Adrenal gland (tissue), 12 donors: ENCODE data around the gene MAP4. TPM values are rescaled to one million over a fixed set of nuclear protein-coding genes. Genes with fewer than 3 reads are reported as not detected.

Source experiments
- DNase-seq, 7 donors: peaks; one replicate each; pipeline ENCODE4 v3.0.0-alpha.2; 2019 to 2020
- H3K27ac ChIP-seq, 5 donors: fragments of 200-600 bp; sonication (generic) in 4 of 5; 1 replicate in 3 of 5; 2 replicates in 2 of 5; pipeline versions ENCODE4 v1.5.1 to v1.8.0; 2016 to 2020; ENCODE audit warnings: mild to moderate bottlenecking in 1 of 5
- H3K27me3 ChIP-seq: fragments of 200-600 bp; 2 replicates; pipeline ENCODE4 v1.8.0; 2021
- H3K36me3 ChIP-seq, 2 donors: fragments of 200-600 bp; replicated peaks in 1 of 2; 1 replicate in 1 of 2; 2 replicates in 1 of 2; pipeline versions ENCODE4 v1.5.1 to v1.8.0; 2018 to 2022
- H3K4me1 ChIP-seq, 2 donors: fragments of 200-600 bp; replicated peaks in 1 of 2; 1 replicate in 1 of 2; 2 replicates in 1 of 2; pipeline versions ENCODE4 v1.5.1 to v1.8.0; 2018 to 2021
- H3K4me3 ChIP-seq, 4 donors: fragments of 200-600 bp; sonication (generic) in 3 of 4; one replicate each; pipeline ENCODE4 v1.5.1; 2016 to 2018
- H3K9me3 ChIP-seq, 3 donors: fragments of 200-600 bp; sonication (generic) in 1 of 3; replicated peaks in 1 of 3; 1 replicate in 2 of 3; 2 replicates in 1 of 3; pipeline versions ENCODE4 v1.5.1 to v1.8.0; 2016 to 2021
- POLR2A ChIP-seq, 2 donors: fragments of 450-650 bp; IDR thresholded peaks; one replicate each; pipeline ENCODE4 v1.6.1; 2017; ENCODE audit warnings: antibody characterized with exemption in 2 of 2, mild to moderate bottlenecking in 2 of 2, moderate library complexity in 1 of 2
- WGBS, 4 donors: extraction: QIAGEN DNeasy Blood & Tissue Kit in 2 of 4; methylation state at CpG; one replicate each; pipeline versions ENCODE4 v1.1.5 to v1.1.7; 2013 to 2017; 5-methylcytosine and 5-hydroxymethylcytosine counted together
- intact Hi-C, 2 donors: fragments of 100-400 bp; cut with DNase I; formaldehyde crosslinking; loops; one replicate each; pipeline versions ENCODE4 v1.14.1 to v1.15.0; 2022 to 2023
- polyA plus RNA-seq, 3 donors: library from polyadenylated mRNA; stranded (reverse); fragments of 200-250 nt in 2 of 3; fragments of 350-450 nt in 1 of 3; fragmentation: Illumina TruSeq in 1 of 3; extraction: RNeasy Lipid Tissue Mini Kit (QIAGEN cat#74804) in 1 of 3; gene quantifications; one replicate each; pipeline ENCODE4 v1.2.3, GENCODE V29; 2013 to 2014
- total RNA-seq, 9 donors: library from RNA; depleted of rRNA in 4 of 9; stranded (reverse); fragments of >200 nt in 4 of 9; fragments of 120-200 nt in 1 of 9; fragmentation: NEBNext Ultra II Directional in 1 of 9; extraction: Animal tissue kit (Norgen Biotek cat#: 25700) in 1 of 9; gene quantifications; one replicate each; pipeline versions ENCODE4 v1.1.0 to v1.2.4, GENCODE V29; 2013 to 2023
- TF ChIP-seq, protein P1 (sequence below), 6 experiments: fragments of 450-650 bp in 4 of 6; fragments of 200-600 bp in 2 of 6; sonication (generic) in 1 of 6; IDR thresholded peaks; 1 replicate in 5 of 6; 2 replicates in 1 of 6; pipeline versions ENCODE4 v1.5.1 to v1.8.0; 2016 to 2021; ENCODE audit warnings: antibody characterized with exemption in 6 of 6, mild to moderate bottlenecking in 2 of 6, moderate library complexity in 1 of 6
- donor health status: healthy with polysubstance abuse.
- donor health status: Bipolar disorder and iron deficiency.
- donor health status: DM: yes; HTN: yes; CAD: no.
- donor health status: DM: no; HTN: no; CAD: no.
- donor health status: DM: no; HTN: no; CAD: no.
- donor health status: DM: yes; HTN: yes; CAD: no.

Gene MAP4
- total and polyA plus RNA-seq, 12 donors, result 34.3 to 152 (median 75.7) TPM

GRCh38 chr3:47867451-47868044 is 148.7 kb downstream of the MAP4 start:
- 81 to 86% (median 85%) methylated on average over 8 of the region's 8 CpGs for WGBS, 4 donors
- no peak overlapping the region for H3K4me3 ChIP-seq
- intact Hi-C loops, result no loop called here
- H3K4me1 ChIP-seq, result no peaks in the 10 kb centered on the region
- H3K9me3 ChIP-seq, result no peaks in the 10 kb centered on the region
- H3K27ac ChIP-seq, result no peak overlapping the region
- H3K27me3 ChIP-seq, result no peaks in the 10 kb centered on the region
- H3K36me3 ChIP-seq, result peaks cover 0 to 82% of the 10 kb centered on the region in 2 donors
- TF ChIP-seq, protein P1, sequence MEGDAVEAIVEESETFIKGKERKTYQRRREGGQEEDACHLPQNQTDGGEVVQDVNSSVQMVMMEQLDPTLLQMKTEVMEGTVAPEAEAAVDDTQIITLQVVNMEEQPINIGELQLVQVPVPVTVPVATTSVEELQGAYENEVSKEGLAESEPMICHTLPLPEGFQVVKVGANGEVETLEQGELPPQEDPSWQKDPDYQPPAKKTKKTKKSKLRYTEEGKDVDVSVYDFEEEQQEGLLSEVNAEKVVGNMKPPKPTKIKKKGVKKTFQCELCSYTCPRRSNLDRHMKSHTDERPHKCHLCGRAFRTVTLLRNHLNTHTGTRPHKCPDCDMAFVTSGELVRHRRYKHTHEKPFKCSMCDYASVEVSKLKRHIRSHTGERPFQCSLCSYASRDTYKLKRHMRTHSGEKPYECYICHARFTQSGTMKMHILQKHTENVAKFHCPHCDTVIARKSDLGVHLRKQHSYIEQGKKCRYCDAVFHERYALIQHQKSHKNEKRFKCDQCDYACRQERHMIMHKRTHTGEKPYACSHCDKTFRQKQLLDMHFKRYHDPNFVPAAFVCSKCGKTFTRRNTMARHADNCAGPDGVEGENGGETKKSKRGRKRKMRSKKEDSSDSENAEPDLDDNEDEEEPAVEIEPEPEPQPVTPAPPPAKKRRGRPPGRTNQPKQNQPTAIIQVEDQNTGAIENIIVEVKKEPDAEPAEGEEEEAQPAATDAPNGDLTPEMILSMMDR (IDR thresholded peaks at IDR 0.05), result no peak
- TF ChIP-seq POLR2A (IDR thresholded peaks at IDR 0.05), result no peak
- peak in 2 of 7 donors; percentile 41 to 49 for DNase-seq

GRCh38 chr3:47865192-47865591 is 151.0 kb downstream of the MAP4 start:
- 76 to 82% (median 78%) methylated on average over 3 of the region's 3 CpGs for whole genome bisulfite sequencing, 4 donors

DNA sequence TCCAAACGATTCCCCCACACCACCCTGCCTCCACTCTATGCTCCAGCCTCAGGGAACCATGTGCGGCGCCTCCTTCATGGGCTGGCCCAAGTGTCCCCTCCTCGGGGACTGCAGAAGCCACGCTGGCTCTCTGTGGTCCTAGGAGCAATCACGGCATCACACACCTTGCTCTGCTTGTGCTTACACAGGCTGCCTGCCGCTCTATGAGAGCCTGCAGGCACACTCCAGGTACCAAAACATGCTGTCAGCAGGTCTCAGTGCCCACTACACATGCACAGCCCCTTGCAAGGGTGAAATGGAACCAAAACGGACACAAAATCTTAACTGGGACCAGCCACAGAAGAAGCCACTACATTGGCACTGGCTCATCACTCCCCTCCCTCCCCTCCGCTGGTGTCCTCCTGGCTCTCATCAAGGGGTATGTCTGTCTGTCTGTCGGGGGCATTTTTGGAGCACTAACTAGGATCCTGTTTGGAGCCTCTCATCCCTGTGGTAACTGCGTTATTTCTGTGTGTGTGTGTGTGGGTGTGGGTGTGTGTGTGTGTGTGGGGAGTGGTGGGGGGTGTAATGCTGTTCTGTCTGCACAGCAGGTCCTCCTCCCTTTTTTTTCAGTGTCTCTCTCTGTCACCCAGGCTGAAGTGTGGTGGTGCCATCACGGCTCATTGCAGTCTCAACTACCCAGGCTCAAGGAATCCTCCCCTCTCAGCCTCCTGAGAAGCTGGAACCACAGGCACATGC is 152.7 kb downstream of the MAP4 start:
- 91 to 94% (median 92%) methylated on average over 11 to 12 of the region's 12 CpGs for WGBS, 4 donors
- Histone ChIP-seq H3K36me3 (peaks cover 0 to 46% of the 10 kb centered on the region in 2 donors), H3K4me1 (no peaks in the 10 kb centered on the region), H3K27ac (no peak overlapping the region), H3K4me3 (no peak overlapping the region), H3K9me3 (no peaks in the 10 kb centered on the region), H3K27me3 (no peaks in the 10 kb centered on the region)
- TF ChIP-seq POLR2A (IDR thresholded peaks at IDR 0.05), result no peak
- TF ChIP-seq, protein P1 (IDR thresholded peaks at IDR 0.05), result no peak
- intact Hi-C loops, result no loop called here
- DNase-seq, result no peak

More at GRCh38 chr3:47865192-47865591, 151.0 kb downstream of the MAP4 start:
- peak in 1 of 7 donors; percentile 18 for DNase-seq
- Histone ChIP-seq H3K36me3 (peaks cover 0 to 61% of the 10 kb centered on the region in 2 donors), H3K4me1 (no peaks in the 10 kb centered on the region), H3K4me3 (no peak overlapping the region), H3K9me3 (no peaks in the 10 kb centered on the region), H3K27me3 (no peaks in the 10 kb centered on the region), H3K27ac (no peak overlapping the region)
- intact Hi-C loops, result no loop called here
- no peak for TF ChIP-seq POLR2A (IDR thresholded peaks at IDR 0.05)
- TF ChIP-seq, protein P1 (IDR thresholded peaks at IDR 0.05), result no peak

GRCh38 chr3:47859956-47860605 is 156.1 kb downstream of the MAP4 start:
- TF ChIP-seq, protein P1 (IDR thresholded peaks at IDR 0.05), result no peak
- no peak for TF ChIP-seq POLR2A (IDR thresholded peaks at IDR 0.05)
- peaks cover 0 to 33% of the 10 kb centered on the region in 2 donors for H3K36me3 ChIP-seq
- no peaks in the 10 kb centered on the region for H3K9me3 ChIP-seq
- peaks cover 9 to 15% of the 10 kb centered on the region in 2 donors for H3K4me1 ChIP-seq
- H3K27ac ChIP-seq, result no peak overlapping the region
- no peaks in the 10 kb centered on the region for H3K27me3 ChIP-seq
- no peak overlapping the region for H3K4me3 ChIP-seq
- 92 to 97% (median 95%) methylated on average over 4 of the region's 4 CpGs for WGBS, 4 donors
- intact Hi-C loops, result no loop called here
- no peak for DNase-seq
